Measurements from ENCODE around the gene GNAL. TPM values are rescaled to one million over a fixed set of nuclear protein-coding genes. Genes with fewer than 3 reads are reported as not detected.
"Not testable (repeated sequence)": the region's sequence is repeated elsewhere in the genome, so short reads cannot be mapped to it uniquely, and the experiment has no call there.

The GNAL gene
- total RNA-seq, 1 experiment from 2014 or later, result 2.7 TPM

- H3K4me3 ChIP-seq, result peak within 1 kb of the TSS; percentile 85
- peak; percentile 83 for DNase-seq
- H3K9me3 ChIP-seq, result no peaks in the 10 kb centered on the region
- peaks cover 2% of the 10 kb centered on the region; the same call in 1 of the 2 replicates for H3K36me3 ChIP-seq
- H3K27me3 ChIP-seq, result no peaks in the 10 kb centered on the region
Measured at GRCh38 chr18:11908182-11909060, 219.4 kb downstream of the GNAL start, which contains the start of gene MPPE1. MPPE1 (minus strand) TSS chr18:11908317; CDS start chr18:11897264, 11,053 bp downstream.

DNA sequence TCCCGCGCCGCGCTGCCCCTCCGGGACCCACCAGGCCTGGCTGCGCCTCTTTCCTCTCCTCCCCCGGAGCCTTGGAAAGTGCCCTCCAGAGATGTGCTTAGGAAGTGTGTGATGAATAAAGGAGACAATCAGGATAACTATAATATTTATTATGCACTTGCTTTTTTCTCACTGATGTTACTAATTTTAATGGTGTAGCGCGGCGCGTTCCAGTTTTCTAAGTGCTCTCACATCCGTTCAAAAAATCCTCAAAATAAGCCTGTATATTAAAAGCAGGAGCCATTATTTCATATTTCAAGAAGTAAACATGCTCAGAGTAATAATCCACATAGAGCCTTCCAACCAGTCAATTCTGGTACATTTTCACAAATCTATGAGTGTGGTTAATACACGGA, 220.0 kb downstream of the GNAL start:
- no peaks in the 10 kb centered on the region for H3K9me3 ChIP-seq
- DNase-seq, result no peak
- no peaks in the 10 kb centered on the region for H3K27me3 ChIP-seq
- peaks cover 2% of the 10 kb centered on the region; the same call in 1 of the 2 replicates for H3K36me3 ChIP-seq
- H3K4me3 ChIP-seq, result peak overlapping the region; percentile 85

DNA sequence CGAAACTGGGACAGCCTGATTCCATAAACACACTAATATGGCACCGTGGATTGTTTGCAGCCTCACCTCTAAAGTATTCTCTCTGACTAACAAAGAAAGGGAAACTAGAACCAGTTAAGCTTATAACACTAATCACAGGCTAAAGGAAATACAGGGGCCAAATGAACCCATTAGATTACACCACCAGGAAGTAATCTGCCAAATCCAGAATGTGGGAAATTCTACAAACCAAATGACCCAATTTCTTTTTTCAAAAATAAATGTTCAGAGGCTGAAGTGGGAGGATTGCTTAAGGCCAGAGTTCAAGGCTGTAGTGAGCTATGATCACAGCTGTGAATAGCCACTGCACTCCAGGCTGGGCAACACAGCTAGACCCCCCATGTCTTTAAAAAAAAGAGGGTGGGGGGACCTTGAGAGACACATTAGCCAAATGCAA, 220.5 kb downstream of the GNAL start:
- Histone ChIP-seq H3K9me3 (no peaks in the 10 kb centered on the region), H3K4me3 (peak overlapping the region; percentile 85), H3K27me3 (no peaks in the 10 kb centered on the region), H3K36me3 (peaks cover 2% of the 10 kb centered on the region; the same call in 1 of the 2 replicates)
- DNase-seq, result no peak

DNA sequence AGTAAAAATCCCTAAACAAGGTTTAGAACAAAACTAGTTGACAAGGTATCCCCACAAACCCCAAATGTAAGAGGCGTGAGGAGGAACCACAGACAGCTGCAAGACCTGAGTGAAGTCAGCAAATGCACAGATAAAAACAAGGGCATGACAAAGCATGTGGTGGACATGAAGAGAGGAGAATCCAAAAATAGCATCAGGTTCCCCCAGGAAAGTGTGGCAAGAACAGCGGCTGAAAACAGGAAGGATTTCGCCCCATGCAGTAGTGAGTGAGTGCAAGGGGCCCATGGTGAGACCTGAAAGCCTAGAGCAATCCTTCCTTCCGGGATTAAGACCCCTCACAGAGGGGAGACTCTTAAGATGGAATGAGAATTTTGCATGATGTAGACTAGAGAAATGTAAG, 227.8 kb downstream of the GNAL start:
- H3K9me3 ChIP-seq, DNase-seq, H3K36me3 ChIP-seq, H3K27me3 ChIP-seq, H3K4me3 ChIP-seq: not testable (repeated sequence)

DNA sequence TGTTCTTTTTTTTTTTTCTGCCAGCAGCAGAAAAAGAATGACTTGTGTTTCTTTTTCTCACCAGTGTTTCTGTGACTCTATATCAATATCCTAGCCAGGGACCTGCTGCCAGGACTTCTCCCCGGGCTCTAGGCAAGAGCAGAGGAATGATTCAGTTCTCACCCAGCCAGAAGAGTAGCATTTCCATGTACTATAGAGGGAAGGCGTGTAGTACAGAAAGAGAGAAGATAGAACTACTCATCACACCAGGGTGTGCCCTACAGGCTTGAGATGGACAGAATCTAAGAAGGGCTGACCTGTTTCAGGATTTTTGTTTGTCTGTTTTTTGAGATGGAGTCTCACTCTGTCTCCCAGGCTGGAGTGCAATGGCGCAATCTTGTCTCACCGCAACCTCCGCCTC, 230.5 kb downstream of the GNAL start:
- not testable (repeated sequence) for H3K36me3 ChIP-seq, H3K27me3 ChIP-seq, DNase-seq

DNA sequence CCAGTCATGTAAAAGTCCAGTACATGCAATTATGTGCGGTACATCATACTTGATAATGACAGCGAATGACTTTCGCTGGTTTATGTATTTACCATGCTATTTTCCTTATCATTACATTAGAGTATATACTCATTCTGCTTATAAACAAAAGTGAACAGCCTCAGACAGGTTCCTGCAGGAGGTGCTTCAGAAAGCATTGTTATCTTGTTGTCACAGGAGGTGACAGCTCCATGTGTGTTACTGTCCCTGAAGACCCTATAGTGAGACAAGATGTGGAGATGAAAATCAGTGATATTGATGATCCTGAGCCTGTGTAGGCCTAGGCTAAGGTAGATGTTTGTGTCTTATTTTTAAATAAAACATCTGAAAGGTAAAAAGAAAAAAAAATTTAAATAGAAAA, 234.4 kb downstream of the GNAL start:
- Histone ChIP-seq H3K36me3 (no peaks in the 10 kb centered on the region), H3K27me3 (no peaks in the 10 kb centered on the region), H3K4me3 (no peak overlapping the region), H3K9me3 (no peaks in the 10 kb centered on the region)
- no peak for DNase-seq

More for the DNA sequence above, 230.5 kb downstream of the GNAL start:
- not testable (repeated sequence) for H3K9me3 ChIP-seq, H3K4me3 ChIP-seq

GRCh38 chr18:11925800-11926481, 236.9 kb downstream of the GNAL start:
- H3K27me3 ChIP-seq, result no peaks in the 10 kb centered on the region
- DNase-seq, result no peak
- H3K36me3 ChIP-seq, result no peaks in the 10 kb centered on the region
- no peak overlapping the region for H3K4me3 ChIP-seq
- no peaks in the 10 kb centered on the region for H3K9me3 ChIP-seq

- H3K27me3 ChIP-seq, result no peaks in the 10 kb centered on the region
- DNase-seq, result no peak
- no peaks in the 10 kb centered on the region for H3K9me3 ChIP-seq
Measured at GRCh38 chr18:11927497-11927896, 238.4 kb downstream of the GNAL start.

GRCh38 chr18:11932393-11932792, 243.3 kb downstream of the GNAL start:
- Histone ChIP-seq H3K27me3 (no peaks in the 10 kb centered on the region), H3K36me3 (no peaks in the 10 kb centered on the region), H3K9me3 (no peaks in the 10 kb centered on the region), H3K4me3 (no peak overlapping the region)
- no peak for DNase-seq

More at GRCh38 chr18:11927497-11927896, 238.4 kb downstream of the GNAL start:
- H3K4me3 ChIP-seq, result no peak overlapping the region
- H3K36me3 ChIP-seq, result no peaks in the 10 kb centered on the region

Other genes with a start within 250 kb of the GNAL start
- not detected in 2 replicates for gene SLC35G4, start 79.7 kb upstream of the GNAL start, total RNA-seq (2014; rRNA removed; shearing (Covaris generic); ENCODE audit: low replicate concordance)
- 19.0 and 25.0 TPM in 2 replicates for gene CHMP1B, start 162.1 kb downstream of the GNAL start, total RNA-seq (2014; rRNA removed; shearing (Covaris generic); ENCODE audit: low replicate concordance)
- 29.6 and 39.0 TPM in 2 replicates for gene MPPE1, start 219.1 kb downstream of the GNAL start, total RNA-seq (2014; rRNA removed; shearing (Covaris generic); ENCODE audit: low replicate concordance)

Measured in MG63 (cell line).